Body of pancreas (tissue), 4 donors: Measurements from ENCODE around the gene PTPA.

Source experiments
- POLR2A ChIP-seq, 3 donors: fragments of 450-650 bp; IDR thresholded peaks; one replicate each; pipeline ENCODE4 v1.6.1; 2016; ENCODE audit warnings: antibody characterized with exemption in 3 of 3, mild to moderate bottlenecking in 2 of 3
- TF ChIP-seq, protein P1 (sequence below), 7 experiments: fragments of 450-650 bp in 4 of 7; fragments of 200-600 bp in 3 of 7; sonication (generic) in 3 of 7; IDR thresholded peaks; one replicate each; pipeline ENCODE4 v1.5.1; 2016 to 2019; ENCODE audit warnings: antibody characterized with exemption in 7 of 7

DNA sequence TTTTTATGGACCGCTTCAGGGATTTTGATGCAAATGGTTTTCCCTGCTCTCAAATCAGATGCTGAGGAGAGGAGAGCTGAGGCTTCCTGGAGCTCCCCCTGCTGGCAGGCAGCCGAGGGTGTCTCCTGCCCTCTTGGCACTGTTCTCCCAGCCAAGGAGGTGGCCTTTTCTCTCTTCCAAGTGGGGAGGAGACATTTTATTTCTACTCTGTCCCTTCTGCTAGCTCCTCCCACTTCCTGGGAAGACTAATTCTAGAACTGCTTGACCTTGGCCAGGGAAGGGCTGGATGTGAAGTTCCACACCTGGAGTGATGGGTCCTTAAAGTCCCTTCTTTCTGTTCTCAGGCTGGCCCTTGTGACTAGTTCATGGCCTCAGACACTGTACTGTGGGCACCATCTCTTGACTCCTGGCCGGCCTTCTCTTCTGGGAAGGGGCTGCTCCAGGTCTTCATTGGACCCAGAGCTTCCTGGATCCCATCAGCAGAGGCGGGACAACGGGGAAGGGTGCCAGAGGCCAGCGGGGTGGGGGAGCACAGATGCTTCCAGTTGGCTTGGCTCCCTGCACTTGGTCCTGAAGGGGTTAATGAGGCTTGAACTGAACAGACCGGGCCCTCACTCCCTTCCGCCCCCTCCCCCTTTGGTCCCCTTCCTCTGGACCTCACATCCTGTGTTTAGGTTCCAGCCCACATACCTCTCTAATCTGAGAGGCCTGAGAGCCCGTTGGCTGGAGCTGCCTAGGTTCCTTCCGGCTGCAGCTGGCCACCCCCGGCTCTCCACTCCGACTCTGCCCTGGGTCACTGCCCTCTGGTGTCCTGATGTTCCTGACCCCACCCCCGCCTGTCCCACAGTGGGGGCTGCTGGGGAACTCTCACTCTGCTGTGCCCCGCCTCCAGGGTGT, 32.1 kb downstream of the PTPA start:
- TF ChIP-seq, protein P1, sequence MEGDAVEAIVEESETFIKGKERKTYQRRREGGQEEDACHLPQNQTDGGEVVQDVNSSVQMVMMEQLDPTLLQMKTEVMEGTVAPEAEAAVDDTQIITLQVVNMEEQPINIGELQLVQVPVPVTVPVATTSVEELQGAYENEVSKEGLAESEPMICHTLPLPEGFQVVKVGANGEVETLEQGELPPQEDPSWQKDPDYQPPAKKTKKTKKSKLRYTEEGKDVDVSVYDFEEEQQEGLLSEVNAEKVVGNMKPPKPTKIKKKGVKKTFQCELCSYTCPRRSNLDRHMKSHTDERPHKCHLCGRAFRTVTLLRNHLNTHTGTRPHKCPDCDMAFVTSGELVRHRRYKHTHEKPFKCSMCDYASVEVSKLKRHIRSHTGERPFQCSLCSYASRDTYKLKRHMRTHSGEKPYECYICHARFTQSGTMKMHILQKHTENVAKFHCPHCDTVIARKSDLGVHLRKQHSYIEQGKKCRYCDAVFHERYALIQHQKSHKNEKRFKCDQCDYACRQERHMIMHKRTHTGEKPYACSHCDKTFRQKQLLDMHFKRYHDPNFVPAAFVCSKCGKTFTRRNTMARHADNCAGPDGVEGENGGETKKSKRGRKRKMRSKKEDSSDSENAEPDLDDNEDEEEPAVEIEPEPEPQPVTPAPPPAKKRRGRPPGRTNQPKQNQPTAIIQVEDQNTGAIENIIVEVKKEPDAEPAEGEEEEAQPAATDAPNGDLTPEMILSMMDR (IDR thresholded peaks at IDR 0.05) = peak; percentile 52 to 85 (median 80)
- no peak for TF ChIP-seq POLR2A (IDR thresholded peaks at IDR 0.05)
